Transverse colon (tissue), 4 donors: ENCODE results near the gene LRRC4. TPM values are rescaled to one million over a fixed set of nuclear protein-coding genes. Genes with fewer than 3 reads are reported as not detected.

ENCODE experiments used
- DNase-seq: peaks from one replicate; pipeline ENCODE4 v3.0.0-alpha.2; 2019
- H3K27ac ChIP-seq, 4 donors: fragments of 200-600 bp; sonication (generic); 2 replicates each; pipeline ENCODE4 v1.5.1; 2016 to 2018; ENCODE audit warnings: inconsistent platforms in 4 of 4
- H3K27me3 ChIP-seq: fragments of 200-600 bp; sonication (generic); 2 replicates; pipeline ENCODE4 v1.5.1; 2017; ENCODE audit warnings: inconsistent platforms
- H3K36me3 ChIP-seq, 4 donors: fragments of 200-600 bp; sonication (generic); 2 replicates each; pipeline ENCODE4 v1.5.1; 2017 to 2019; ENCODE audit warnings: inconsistent platforms in 4 of 4
- H3K4me1 ChIP-seq, 4 donors: fragments of 200-600 bp; sonication (generic); 2 replicates each; pipeline ENCODE4 v1.5.1; 2017 to 2020; ENCODE audit warnings: inconsistent platforms in 4 of 4
- H3K4me3 ChIP-seq, 4 donors: fragments of 200-600 bp; sonication (generic); 1 replicate in 1 of 4; 2 replicates in 3 of 4; pipeline versions ENCODE4 v1.5.1 to v1.6.1; 2017 to 2019; ENCODE audit warnings: inconsistent platforms in 4 of 4
- H3K9me3 ChIP-seq, 2 donors: fragments of 200-600 bp; sonication (generic); 2 replicates each; pipeline ENCODE4 v1.5.1; 2017 to 2019; ENCODE audit warnings: inconsistent platforms in 2 of 2
- EP300 ChIP-seq: sonication (generic); formaldehyde crosslinking; IDR thresholded peaks from one replicate; pipeline ENCODE4 v1.6.1; 2017; ENCODE audit warnings: antibody characterized with exemption, low read depth
- POLR2A ChIP-seq: fragments of 450-650 bp; IDR thresholded peaks from one replicate; pipeline ENCODE4 v1.6.1; 2016; ENCODE audit warnings: antibody characterized with exemption, mild to moderate bottlenecking, moderate library complexity
- POLR2AphosphoS5 ChIP-seq, 3 donors: sonication (generic); formaldehyde crosslinking; IDR thresholded peaks; one replicate each; pipeline ENCODE4 v1.6.1; 2016; ENCODE audit warnings: antibody characterized with exemption in 3 of 3
- WGBS, 2 donors: methylation state at CpG; one replicate each; pipeline ENCODE4 v1.1.5; 2018; ENCODE audit warnings: low coverage in 1 of 2; 5-methylcytosine and 5-hydroxymethylcytosine counted together
- in situ Hi-C, 4 donors: fragments of 200-750 bp; cut with MboI; loops; one replicate each; pipeline versions ENCODE4 v1.15.0 to v1.15.1; 2017; ENCODE audit warnings: low sequenced_read_pairs in 3 of 4, low pct_ligation_motif_present in 1 of 4, low pct_unique_long_range_greater_than_20kb in 1 of 4
- intact Hi-C: fragments of 100-400 bp; cut with DNase I; formaldehyde crosslinking; loops from one replicate; pipeline ENCODE4 v1.15.1; 2023; ENCODE audit warnings: low total_unique reads
- total RNA-seq, 4 donors: library from RNA; depleted of rRNA; stranded (reverse); fragments of >200 nt; gene quantifications; one replicate each; pipeline ENCODE4 v1.1.0, GENCODE V29; 2016
- TF ChIP-seq, protein P1 (sequence below), 5 experiments: fragments of 200-600 bp in 3 of 5; fragments of 450-650 bp in 2 of 5; sonication (generic) in 3 of 5; IDR thresholded peaks; 1 replicate in 2 of 5; 2 replicates in 3 of 5; pipeline ENCODE4 v1.5.1; 2016 to 2017; ENCODE audit warnings: antibody characterized with exemption in 5 of 5, inconsistent platforms in 3 of 5, mild to moderate bottlenecking in 2 of 5, moderate library complexity in 1 of 5

LRRC4 gene
- total RNA-seq, 4 donors from 2014 or later = 0.20 to 1.2 (median 0.96) TPM

DNA sequence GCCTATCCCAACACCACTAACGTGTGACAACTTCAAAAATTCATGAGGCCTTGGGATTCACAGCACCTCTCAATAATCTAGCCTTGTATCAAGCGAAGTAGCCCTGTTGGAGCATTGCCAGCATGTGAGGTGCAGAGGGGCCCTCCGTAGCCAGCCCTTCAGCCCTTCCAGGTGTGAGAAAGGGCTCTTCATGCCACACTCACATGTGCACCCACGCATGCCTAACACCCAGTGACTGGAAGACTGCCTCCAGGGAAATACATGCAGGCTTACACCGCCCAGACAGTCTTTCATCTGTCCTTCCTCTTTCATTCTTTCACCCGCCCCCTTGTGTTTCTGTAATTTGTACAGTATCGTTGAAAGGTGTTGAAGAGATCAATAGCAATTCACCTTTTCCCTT is 26.1 kb downstream of the LRRC4 start:
- Histone ChIP-seq H3K27me3 (no peaks in the 10 kb centered on the region), H3K4me1 (peaks cover 0 to 3% (median 0%) of the 10 kb centered on the region in 4 donors), H3K27ac (no peak overlapping the region), H3K9me3 (no peaks in the 10 kb centered on the region), H3K36me3 (no peaks in the 10 kb centered on the region), H3K4me3 (no peak overlapping the region)
- TF ChIP-seq EP300 = no peak
- no peak for TF ChIP-seq POLR2AphosphoS5 (IDR thresholded peaks at IDR 0.05)
- TF ChIP-seq, protein P1, sequence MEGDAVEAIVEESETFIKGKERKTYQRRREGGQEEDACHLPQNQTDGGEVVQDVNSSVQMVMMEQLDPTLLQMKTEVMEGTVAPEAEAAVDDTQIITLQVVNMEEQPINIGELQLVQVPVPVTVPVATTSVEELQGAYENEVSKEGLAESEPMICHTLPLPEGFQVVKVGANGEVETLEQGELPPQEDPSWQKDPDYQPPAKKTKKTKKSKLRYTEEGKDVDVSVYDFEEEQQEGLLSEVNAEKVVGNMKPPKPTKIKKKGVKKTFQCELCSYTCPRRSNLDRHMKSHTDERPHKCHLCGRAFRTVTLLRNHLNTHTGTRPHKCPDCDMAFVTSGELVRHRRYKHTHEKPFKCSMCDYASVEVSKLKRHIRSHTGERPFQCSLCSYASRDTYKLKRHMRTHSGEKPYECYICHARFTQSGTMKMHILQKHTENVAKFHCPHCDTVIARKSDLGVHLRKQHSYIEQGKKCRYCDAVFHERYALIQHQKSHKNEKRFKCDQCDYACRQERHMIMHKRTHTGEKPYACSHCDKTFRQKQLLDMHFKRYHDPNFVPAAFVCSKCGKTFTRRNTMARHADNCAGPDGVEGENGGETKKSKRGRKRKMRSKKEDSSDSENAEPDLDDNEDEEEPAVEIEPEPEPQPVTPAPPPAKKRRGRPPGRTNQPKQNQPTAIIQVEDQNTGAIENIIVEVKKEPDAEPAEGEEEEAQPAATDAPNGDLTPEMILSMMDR (IDR thresholded peaks at IDR 0.05) = no peak
- TF ChIP-seq POLR2A = no peak
- 86 to 93% methylated on average over 3 to 7 of the region's 7 CpGs for WGBS, 2 donors
- no peak for DNase-seq
- in situ Hi-C loops (no loop called here), intact Hi-C loops (no loop called here)

DNA sequence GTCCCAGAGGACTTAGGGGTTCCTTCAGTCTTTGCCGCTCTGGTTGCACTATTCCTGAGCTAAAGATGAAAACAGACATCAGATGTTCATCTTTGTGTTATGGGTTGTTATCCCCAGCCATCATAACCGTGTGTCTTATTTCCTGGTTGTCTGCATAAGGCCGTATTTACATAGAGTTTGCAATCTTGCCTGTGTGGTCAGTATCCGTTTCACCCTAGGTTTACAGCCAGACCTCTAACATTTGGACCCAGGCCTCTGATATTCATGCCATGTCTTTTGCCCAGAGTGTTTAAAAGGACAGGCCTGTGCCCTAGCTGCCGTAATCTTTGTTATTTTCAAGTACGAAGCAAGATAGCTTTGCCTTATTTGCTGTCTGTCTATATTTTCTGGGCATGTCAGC is 26.6 kb downstream of the LRRC4 start:
- H3K4me3 ChIP-seq = no peak overlapping the region
- no peak for DNase-seq
- no peaks in the 10 kb centered on the region for H3K27me3 ChIP-seq
- TF ChIP-seq POLR2A (no peak), POLR2AphosphoS5 (IDR thresholded peaks at IDR 0.05) (no peak), EP300 (no peak)
- TF ChIP-seq, protein P1 (IDR thresholded peaks at IDR 0.05) = no peak
- no peaks in the 10 kb centered on the region for H3K9me3 ChIP-seq
- intact Hi-C loops (no loop called here), in situ Hi-C loops (no loop called here)
- WGBS, 2 donors = 83 to 84% methylated on average over 6 of the region's 6 CpGs
- no peaks in the 10 kb centered on the region for H3K36me3 ChIP-seq
- peaks cover 0 to 3% (median 0%) of the 10 kb centered on the region in 4 donors for H3K4me1 ChIP-seq
- H3K27ac ChIP-seq = no peak overlapping the region

DNA sequence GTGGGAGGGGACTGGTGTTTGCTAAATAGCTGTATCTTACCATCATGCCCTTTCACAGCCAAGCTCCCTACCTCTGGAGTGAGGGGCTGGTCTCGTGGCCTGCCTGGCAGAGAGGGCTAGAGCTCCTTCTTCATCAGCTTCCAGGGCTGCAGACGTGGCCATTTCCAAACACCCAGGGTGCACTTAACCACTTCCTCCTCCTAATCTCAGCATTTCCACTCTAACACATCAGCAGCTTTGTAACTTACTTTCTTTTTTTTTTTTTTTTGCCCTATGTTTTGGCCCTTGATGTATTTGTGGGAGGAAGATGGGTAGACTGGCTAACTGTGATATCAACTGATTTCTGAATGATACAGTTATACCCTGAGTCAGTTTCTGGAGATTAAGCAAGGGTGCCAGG is 27.4 kb downstream of the LRRC4 start:
- WGBS, 2 donors = 70% methylated on average over 2 of the region's 2 CpGs; no CpG with 5 or more reads in 1 of the 2 donors
- H3K27me3 ChIP-seq = no peaks in the 10 kb centered on the region
- in situ Hi-C loops (no loop called here), intact Hi-C loops (no loop called here)
- no peak overlapping the region for H3K4me3 ChIP-seq
- H3K4me1 ChIP-seq = peaks cover 0 to 3% (median 0%) of the 10 kb centered on the region in 4 donors
- DNase-seq = no peak
- H3K36me3 ChIP-seq = no peaks in the 10 kb centered on the region
- no peaks in the 10 kb centered on the region for H3K9me3 ChIP-seq
- TF ChIP-seq POLR2A = no peak
- TF ChIP-seq EP300 = no peak
- TF ChIP-seq POLR2AphosphoS5 (IDR thresholded peaks at IDR 0.05) = no peak
- TF ChIP-seq, protein P1 (IDR thresholded peaks at IDR 0.05) = no peak
- H3K27ac ChIP-seq = no peak overlapping the region

DNA sequence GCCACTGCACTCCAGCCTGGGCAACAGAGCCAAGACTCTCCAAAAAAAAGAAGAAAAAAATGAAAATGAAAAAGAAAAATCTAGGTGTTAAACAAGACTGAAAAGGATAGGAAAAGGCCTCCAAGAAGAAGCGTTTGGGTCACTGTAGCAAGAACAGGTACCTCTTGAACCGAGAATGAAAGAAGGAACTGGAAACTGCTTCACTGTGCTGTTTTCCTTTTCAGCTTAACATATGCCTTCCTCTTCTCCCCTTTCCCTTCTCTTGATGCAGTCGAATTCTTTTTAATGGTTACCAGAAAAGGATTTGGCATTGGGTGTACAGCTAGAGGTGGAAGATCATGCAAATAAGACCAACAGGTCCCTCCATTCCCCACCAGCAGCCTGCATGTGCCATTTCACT is 28.1 kb downstream of the LRRC4 start:
- no peak overlapping the region for H3K4me3 ChIP-seq
- intact Hi-C loops = no loop called here
- peaks cover 0 to 3% (median 0%) of the 10 kb centered on the region in 4 donors for H3K4me1 ChIP-seq
- no peaks in the 10 kb centered on the region for H3K9me3 ChIP-seq
- no peaks in the 10 kb centered on the region for H3K27me3 ChIP-seq
- TF ChIP-seq POLR2AphosphoS5 (IDR thresholded peaks at IDR 0.05) (no peak), POLR2A (no peak), EP300 (no peak)
- TF ChIP-seq, protein P1 (IDR thresholded peaks at IDR 0.05) = no peak
- in situ Hi-C loops = no loop called here
- WGBS, 2 donors = 76 to 86% methylated on average over 3 of the region's 3 CpGs
- H3K36me3 ChIP-seq = no peaks in the 10 kb centered on the region
- H3K27ac ChIP-seq = no peak overlapping the region
- DNase-seq = no peak
